ENCODE measurements around the gene ZNRF1. TPM values are rescaled to one million over a fixed set of nuclear protein-coding genes. Genes with fewer than 3 reads are reported as not detected.
A peak's percentile ranks its signal among the peaks of the same experiment; 100 is the strongest.

ZNRF1 gene
- total and polyA plus RNA-seq, 2 of the 13 experiments (the other 11 are each of a cell fraction or from before 2014, with no cell fraction given) = 43.9 to 58.7 TPM

DNA sequence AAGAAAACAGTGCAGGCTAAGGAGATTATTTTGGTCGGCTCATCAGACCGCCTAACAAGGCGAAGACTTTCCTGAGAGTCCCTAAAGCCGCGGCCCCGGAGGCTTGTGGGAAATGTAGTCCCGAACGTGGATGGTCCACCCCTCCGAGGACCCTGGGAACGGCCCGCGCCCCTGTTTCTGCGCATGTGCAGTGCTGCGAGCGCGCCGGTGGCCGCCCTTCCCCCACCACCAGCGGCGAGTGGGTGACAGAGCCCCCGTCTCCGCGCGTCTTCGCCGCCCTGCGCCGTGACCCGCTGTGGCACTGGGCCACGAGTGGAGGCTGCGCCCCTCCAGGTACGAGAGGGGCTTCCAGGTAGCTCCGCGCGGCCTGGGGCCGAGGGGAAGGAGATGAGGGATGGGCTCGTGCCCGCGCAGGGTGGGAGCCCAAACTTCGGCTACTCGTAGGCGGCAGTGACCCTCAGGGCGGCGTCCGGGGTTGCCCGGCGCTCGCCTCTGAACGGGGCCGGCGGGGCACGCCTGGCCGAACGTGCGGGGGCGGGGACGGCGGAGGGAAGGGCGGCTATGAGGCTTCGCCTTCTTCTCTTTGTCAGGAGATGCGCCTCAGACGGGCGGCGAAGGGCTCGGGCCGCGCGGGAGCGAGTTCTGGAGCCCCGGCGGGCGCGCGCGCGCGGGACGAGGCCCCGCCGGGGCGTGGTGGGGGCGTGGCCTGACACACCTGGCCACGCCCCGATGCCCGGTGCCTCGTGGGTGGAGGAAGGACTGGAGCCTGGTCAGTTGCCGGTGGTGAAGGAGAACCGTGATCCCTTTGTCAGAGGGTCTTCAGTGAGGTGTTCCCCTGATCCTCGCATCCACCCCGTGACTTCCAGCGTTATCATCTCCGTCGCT is 149.7 kb downstream of the ZNRF1 start, which contains the start of gene ZFP1 (continued):
- TF ChIP-seq, protein P1, sequence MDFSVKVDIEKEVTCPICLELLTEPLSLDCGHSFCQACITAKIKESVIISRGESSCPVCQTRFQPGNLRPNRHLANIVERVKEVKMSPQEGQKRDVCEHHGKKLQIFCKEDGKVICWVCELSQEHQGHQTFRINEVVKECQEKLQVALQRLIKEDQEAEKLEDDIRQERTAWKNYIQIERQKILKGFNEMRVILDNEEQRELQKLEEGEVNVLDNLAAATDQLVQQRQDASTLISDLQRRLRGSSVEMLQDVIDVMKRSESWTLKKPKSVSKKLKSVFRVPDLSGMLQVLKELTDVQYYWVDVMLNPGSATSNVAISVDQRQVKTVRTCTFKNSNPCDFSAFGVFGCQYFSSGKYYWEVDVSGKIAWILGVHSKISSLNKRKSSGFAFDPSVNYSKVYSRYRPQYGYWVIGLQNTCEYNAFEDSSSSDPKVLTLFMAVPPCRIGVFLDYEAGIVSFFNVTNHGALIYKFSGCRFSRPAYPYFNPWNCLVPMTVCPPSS (IDR thresholded peaks at IDR 0.05) = no peak
- TF ChIP-seq ATAD3A (CRISPR knock-in tag; IDR thresholded peaks at IDR 0.05) (0 out of 2 replicates have a peak, but pooled peaks have one; percentile 71), ZNF841 (CRISPR knock-in tag; IDR thresholded peaks at IDR 0.05; ENCODE audit: borderline replicate concordance) (no peak), SOX6 (IDR thresholded peaks at IDR 0.05) (no peak), SOX6 (CRISPR knock-in tag; IDR thresholded peaks at IDR 0.05) (peak; percentile 68; the same call in 1 of the 2 replicates), SNRNP70 (IDR thresholded peaks at IDR 0.05; ENCODE audit: low read depth, low read length) (no peak), KLF16 (CRISPR knock-in tag; IDR thresholded peaks at IDR 0.05) (peak in 1 of 2 experiments; percentile 97; a peak in 2 of 4 replicates), MED1 (CRISPR knock-in tag; IDR thresholded peaks at IDR 0.05) (peak; percentile 77), NCOA1 (CRISPR knock-in tag; IDR thresholded peaks at IDR 0.05) (no peak; the same call in 1 of the 2 replicates), ZBTB21 (CRISPR knock-in tag; IDR thresholded peaks at IDR 0.05) (0 out of 2 replicates have a peak, but pooled peaks have one; percentile 26), ZNF703 (CRISPR knock-in tag; IDR thresholded peaks at IDR 0.05; ENCODE audit: borderline replicate concordance) (no peak), ZNF335 (CRISPR knock-in tag; IDR thresholded peaks at IDR 0.05) (peak; percentile 94), NRL (CRISPR knock-in tag; IDR thresholded peaks at IDR 0.05; ENCODE audit: borderline replicate concordance) (peak; percentile 99)
- TF ChIP-seq, protein P2, sequence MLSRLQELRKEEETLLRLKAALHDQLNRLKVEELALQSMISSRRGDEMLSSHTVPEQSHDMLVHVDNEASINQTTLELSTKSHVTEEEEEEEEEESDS (CRISPR knock-in tag; IDR thresholded peaks at IDR 0.05; ENCODE audit: borderline replicate concordance) = no peak; the same call in 1 of the 2 replicates
- TF ChIP-seq, protein P3, sequence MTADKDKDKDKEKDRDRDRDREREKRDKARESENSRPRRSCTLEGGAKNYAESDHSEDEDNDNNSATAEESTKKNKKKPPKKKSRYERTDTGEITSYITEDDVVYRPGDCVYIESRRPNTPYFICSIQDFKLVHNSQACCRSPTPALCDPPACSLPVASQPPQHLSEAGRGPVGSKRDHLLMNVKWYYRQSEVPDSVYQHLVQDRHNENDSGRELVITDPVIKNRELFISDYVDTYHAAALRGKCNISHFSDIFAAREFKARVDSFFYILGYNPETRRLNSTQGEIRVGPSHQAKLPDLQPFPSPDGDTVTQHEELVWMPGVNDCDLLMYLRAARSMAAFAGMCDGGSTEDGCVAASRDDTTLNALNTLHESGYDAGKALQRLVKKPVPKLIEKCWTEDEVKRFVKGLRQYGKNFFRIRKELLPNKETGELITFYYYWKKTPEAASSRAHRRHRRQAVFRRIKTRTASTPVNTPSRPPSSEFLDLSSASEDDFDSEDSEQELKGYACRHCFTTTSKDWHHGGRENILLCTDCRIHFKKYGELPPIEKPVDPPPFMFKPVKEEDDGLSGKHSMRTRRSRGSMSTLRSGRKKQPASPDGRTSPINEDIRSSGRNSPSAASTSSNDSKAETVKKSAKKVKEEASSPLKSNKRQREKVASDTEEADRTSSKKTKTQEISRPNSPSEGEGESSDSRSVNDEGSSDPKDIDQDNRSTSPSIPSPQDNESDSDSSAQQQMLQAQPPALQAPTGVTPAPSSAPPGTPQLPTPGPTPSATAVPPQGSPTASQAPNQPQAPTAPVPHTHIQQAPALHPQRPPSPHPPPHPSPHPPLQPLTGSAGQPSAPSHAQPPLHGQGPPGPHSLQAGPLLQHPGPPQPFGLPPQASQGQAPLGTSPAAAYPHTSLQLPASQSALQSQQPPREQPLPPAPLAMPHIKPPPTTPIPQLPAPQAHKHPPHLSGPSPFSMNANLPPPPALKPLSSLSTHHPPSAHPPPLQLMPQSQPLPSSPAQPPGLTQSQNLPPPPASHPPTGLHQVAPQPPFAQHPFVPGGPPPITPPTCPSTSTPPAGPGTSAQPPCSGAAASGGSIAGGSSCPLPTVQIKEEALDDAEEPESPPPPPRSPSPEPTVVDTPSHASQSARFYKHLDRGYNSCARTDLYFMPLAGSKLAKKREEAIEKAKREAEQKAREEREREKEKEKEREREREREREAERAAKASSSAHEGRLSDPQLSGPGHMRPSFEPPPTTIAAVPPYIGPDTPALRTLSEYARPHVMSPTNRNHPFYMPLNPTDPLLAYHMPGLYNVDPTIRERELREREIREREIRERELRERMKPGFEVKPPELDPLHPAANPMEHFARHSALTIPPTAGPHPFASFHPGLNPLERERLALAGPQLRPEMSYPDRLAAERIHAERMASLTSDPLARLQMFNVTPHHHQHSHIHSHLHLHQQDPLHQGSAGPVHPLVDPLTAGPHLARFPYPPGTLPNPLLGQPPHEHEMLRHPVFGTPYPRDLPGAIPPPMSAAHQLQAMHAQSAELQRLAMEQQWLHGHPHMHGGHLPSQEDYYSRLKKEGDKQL (CRISPR knock-in tag; IDR thresholded peaks at IDR 0.05; ENCODE audit: low read depth) = no peak
- TF ChIP-seq, protein P4, sequence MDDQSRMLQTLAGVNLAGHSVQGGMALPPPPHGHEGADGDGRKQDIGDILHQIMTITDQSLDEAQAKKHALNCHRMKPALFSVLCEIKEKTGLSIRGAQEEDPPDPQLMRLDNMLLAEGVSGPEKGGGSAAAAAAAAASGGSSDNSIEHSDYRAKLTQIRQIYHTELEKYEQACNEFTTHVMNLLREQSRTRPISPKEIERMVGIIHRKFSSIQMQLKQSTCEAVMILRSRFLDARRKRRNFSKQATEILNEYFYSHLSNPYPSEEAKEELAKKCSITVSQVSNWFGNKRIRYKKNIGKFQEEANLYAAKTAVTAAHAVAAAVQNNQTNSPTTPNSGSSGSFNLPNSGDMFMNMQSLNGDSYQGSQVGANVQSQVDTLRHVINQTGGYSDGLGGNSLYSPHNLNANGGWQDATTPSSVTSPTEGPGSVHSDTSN (CRISPR knock-in tag; IDR thresholded peaks at IDR 0.05; ENCODE audit: borderline replicate concordance) = peak; percentile 59; the same call in 1 of the 2 replicates

Data from HepG2 (cell line).